PC-9 (cell line): ENCODE data around the gene CEP19. TPM values are rescaled to one million over a fixed set of nuclear protein-coding genes. Genes with fewer than 3 reads are reported as not detected.

ENCODE experiments used
- BruUV-seq: library from RNA; stranded (reverse); fragments of 400-500 nt; replicated peaks from 2 replicates; lab custom pipeline; 2021; lab: Mats Ljungman, UMichigan
- CTCF ChIA-PET: fragments of 300-600 bp; sonication (Branson Sonifier 250); formaldehyde crosslinking; loops from one replicate; lab custom pipeline; 2022; ENCODE audit warnings: antibody characterized with exemption; lab: Charles Lee
- POLR2A ChIA-PET: fragments of 300-600 bp; sonication (Branson Sonifier 250); formaldehyde crosslinking; loops from one replicate; lab custom pipeline; 2022; ENCODE audit warnings: antibody characterized with exemption; ENCODE audit not compliant: unreplicated experiment; lab: Charles Lee
- DNase-seq, 2 experiments: peaks; one replicate each; pipeline versions ENCODE4 v3.0.0 to v3.0.0-alpha.2; 2015 to 2022; ENCODE audit warnings: mixed read lengths in 1 of 2
- H2AFZ ChIP-seq: fragments of 200-600 bp; sonication (generic); 2 replicates; pipeline ENCODE4 v1.8.1; 2017; ENCODE audit warnings: antibody characterized with exemption
- H3F3A ChIP-seq: fragments of 200-600 bp; sonication (generic); 2 replicates; pipeline ENCODE4 v1.8.1; 2017; ENCODE audit warnings: antibody characterized with exemption, mild to moderate bottlenecking, low read depth; ENCODE audit not compliant: insufficient read depth
- H3K27ac ChIP-seq: fragments of 200-600 bp; sonication (generic); 2 replicates; pipeline ENCODE4 v1.6.1; 2016; ENCODE audit warnings: mixed run types
- H3K27me3 ChIP-seq: fragments of 200-600 bp; sonication (generic); 2 replicates; pipeline ENCODE4 v1.6.1; 2016; ENCODE audit warnings: low read depth, mixed run types; ENCODE audit not compliant: insufficient read depth
- H3K36me3 ChIP-seq: fragments of 200-600 bp; sonication (generic); 2 replicates; pipeline ENCODE4 v1.6.1; 2016; ENCODE audit warnings: low read depth, mixed run types
- H3K4me1 ChIP-seq: fragments of 200-600 bp; sonication (generic); replicated peaks from 2 replicates; pipeline ENCODE4 v1.6.1; 2016; ENCODE audit warnings: mixed run types; ENCODE audit not compliant: insufficient read depth
- H3K4me2 ChIP-seq: fragments of 200-600 bp; sonication (generic); 2 replicates; pipeline ENCODE4 v1.6.1; 2017; ENCODE audit warnings: mixed run types
- H3K4me3 ChIP-seq: fragments of 200-600 bp; sonication (generic); 2 replicates; pipeline ENCODE4 v1.6.1; 2016; ENCODE audit warnings: mixed run types
- H3K79me2 ChIP-seq: fragments of 200-600 bp; sonication (generic); 2 replicates; pipeline ENCODE4 v1.6.1; 2017; ENCODE audit warnings: low read depth, mixed run types
- H3K9me2 ChIP-seq: fragments of 200-600 bp; sonication (generic); 2 replicates; pipeline ENCODE4 v1.8.1; 2017; ENCODE audit warnings: mild to moderate bottlenecking; ENCODE audit not compliant: insufficient read depth
- H3K9me3 ChIP-seq: fragments of 200-600 bp; sonication (generic); 2 replicates; pipeline ENCODE4 v1.8.1; 2016; ENCODE audit warnings: low read depth; ENCODE audit not compliant: insufficient read depth
- H4K20me1 ChIP-seq: fragments of 200-600 bp; sonication (generic); 2 replicates; pipeline ENCODE4 v1.8.1; 2017; ENCODE audit not compliant: insufficient read depth
- CTCF ChIP-seq: fragments of 200-600 bp; sonication (generic); conservative IDR thresholded peaks from 2 replicates; pipeline ENCODE4 v1.6.1; 2017; ENCODE audit warnings: mixed run types, antibody characterized with exemption, mild to moderate bottlenecking, moderate library complexity
- EZH2 ChIP-seq: fragments of 200-600 bp; sonication (generic); IDR thresholded peaks from 2 replicates; pipeline ENCODE4 v1.8.0; 2017; ENCODE audit warnings: antibody characterized with exemption, low read depth
- intact Hi-C: fragments of 100-400 bp; cut with micrococcal nuclease; formaldehyde crosslinking; loops from one replicate; pipeline ENCODE4 v1.10.0; 2022; ENCODE audit not compliant: unreplicated experiment
- total RNA-seq: library from RNA; stranded (reverse); gene quantifications from 2 replicates; pipeline ENCODE4 v1.2.3, GENCODE V29; 2021

Gene CEP19
- total RNA-seq, 1 experiment from 2014 or later = 5.5 TPM

GRCh38 chr3:196670339-196670738, 41.7 kb downstream of the CEP19 start:
- ChIA-PET CTCF (no interaction called here), POLR2A (no interaction called here)
- TF ChIP-seq CTCF (no peak), EZH2 (no peak)
- DNase-seq = no peak
- peaks cover 13% of the 10 kb centered on the region for H3F3A ChIP-seq
- H3K9me3 ChIP-seq = no peaks in the 10 kb centered on the region
- BruUV-seq = no TSS peak
- intact Hi-C loops = no loop called here
- no peaks in the 10 kb centered on the region for H3K27me3 ChIP-seq
- no peak overlapping the region for H3K27ac ChIP-seq
- H3K36me3 ChIP-seq = no peaks in the 10 kb centered on the region
- no peak overlapping the region for H3K4me3 ChIP-seq
- H3K4me2 ChIP-seq = no peak overlapping the region
- H3K9me2 ChIP-seq = no peaks in the 10 kb centered on the region
- H2AFZ ChIP-seq = no peak overlapping the region
- H3K79me2 ChIP-seq = no peaks in the 10 kb centered on the region
- H3K4me1 ChIP-seq = 0 out of 2 replicates have a peak, but pooled peaks cover 12% of the 10 kb centered on the region
- no peaks in the 10 kb centered on the region for H4K20me1 ChIP-seq

GRCh38 chr3:196667056-196667825, 44.8 kb downstream of the CEP19 start:
- Histone ChIP-seq H3K27ac (no peak overlapping the region), H2AFZ (no peak overlapping the region), H3K36me3 (no peaks in the 10 kb centered on the region), H3K9me2 (no peaks in the 10 kb centered on the region), H3K4me2 (no peak overlapping the region), H3K27me3 (no peaks in the 10 kb centered on the region), H3K9me3 (no peaks in the 10 kb centered on the region), H3K79me2 (no peaks in the 10 kb centered on the region), H4K20me1 (no peaks in the 10 kb centered on the region), H3K4me3 (no peak overlapping the region), H3F3A (peaks cover 11% of the 10 kb centered on the region), H3K4me1 (0 out of 2 replicates have a peak, but pooled peaks cover 12% of the 10 kb centered on the region)
- POLR2A ChIA-PET = no interaction called here
- no peak for TF ChIP-seq EZH2
- no peak for TF ChIP-seq CTCF
- intact Hi-C loops = no loop called here
- CTCF ChIA-PET = interaction anchor here (0.6 to 1.0 kb wide), 3 partner anchors 17 to 62 kb away, joined by 3 to 4 read pairs (median 4); no protein-coding TSS in a partner anchor
- DNase-seq = no peak
- no TSS peak for BruUV-seq

- Histone ChIP-seq H4K20me1 (no peaks in the 10 kb centered on the region), H3K9me3 (no peaks in the 10 kb centered on the region), H3K4me1 (0 out of 2 replicates have a peak, but pooled peaks cover 16% of the 10 kb centered on the region), H3K4me2 (peak overlapping the region; percentile 51), H3K4me3 (no peak overlapping the region), H3F3A (peaks cover 9% of the 10 kb centered on the region; the same call in 1 of the 2 replicates), H3K36me3 (no peaks in the 10 kb centered on the region), H3K27me3 (no peaks in the 10 kb centered on the region), H3K27ac (0 out of 2 replicates have a peak overlapping the region, but pooled peaks have one; percentile 3), H2AFZ (peak overlapping the region; percentile 56), H3K9me2 (no peaks in the 10 kb centered on the region), H3K79me2 (no peaks in the 10 kb centered on the region)
- BruUV-seq = no TSS peak
- DNase-seq = peak; percentile 60 to 74
- intact Hi-C loops = no loop called here
- POLR2A ChIA-PET = interaction anchor here (0.8 kb wide), 1 partner anchor 15 kb away, joined by 5 read pairs; no protein-coding TSS in a partner anchor
- CTCF ChIA-PET = interaction anchor here (0.6 to 1.0 kb wide), 3 partner anchors 18 to 63 kb away, joined by 3 to 4 read pairs (median 4); no protein-coding TSS in a partner anchor
- no peak for TF ChIP-seq CTCF
- TF ChIP-seq EZH2 = no peak
These were observed 45.8 kb downstream of the CEP19 start for GRCh38 chr3:196666001-196666867.
